Astrocyte of the spinal cord (primary cell): ENCODE data around the gene IGFALS.

Experiments used
- DNase-seq: peaks from one replicate; pipeline ENCODE4 v3.0.0; 2011; ENCODE audit warnings: low read depth, low spot score
- H3K4me3 ChIP-seq: 2 replicates; pipeline ENCODE4 v1.5.1; 2011; ENCODE audit warnings: low read depth, mild to moderate bottlenecking, low read length, moderate library complexity
- CTCF ChIP-seq: IDR thresholded peaks from 2 replicates; pipeline ENCODE4 v1.5.1; 2012; ENCODE audit warnings: low read depth, mild to moderate bottlenecking, low read length, inconsistent platforms
- in situ Hi-C: cut with HindIII; loops from 2 replicates; pipeline ENCODE4 v1.10.0; 2017; ENCODE audit warnings: low sequenced_read_pairs

Gene IGFALS

GRCh38 chr16:1773703-1774447 lies 19.6 kb downstream of the IGFALS start:
- peak overlapping the region; percentile 72 for H3K4me3 ChIP-seq
- DNase-seq, result peak; percentile 41
- in situ Hi-C loops, result no loop called here
- TF ChIP-seq CTCF, result no peak

- in situ Hi-C loops, result no loop called here
- DNase-seq, result peak; percentile 84
- TF ChIP-seq CTCF, result peak; percentile 70
- peak within 1 kb of the TSS; percentile 72 for H3K4me3 ChIP-seq
These were observed 20.4 kb downstream of the IGFALS start, which contains the start of gene MRPS34 for GRCh38 chr16:1772908-1773702. Gene MRPS34 (minus strand): TSS chr16:1773134. CDS start chr16:1773119, 15 bp downstream.

- in situ Hi-C loops, result no loop called here
- H3K4me3 ChIP-seq, result peak within 1 kb of the TSS; percentile 72
- DNase-seq, result no peak
- TF ChIP-seq CTCF, result no peak
These were observed 21.1 kb downstream of the IGFALS start, which contains the start of gene EME2 for GRCh38 chr16:1772362-1772907. Gene EME2 (plus strand): TSS chr16:1772810. CDS start chr16:1773228, 418 bp downstream.

- no peak for TF ChIP-seq CTCF
- DNase-seq, result no peak
- in situ Hi-C loops, result no loop called here
- peak overlapping the region; percentile 72 for H3K4me3 ChIP-seq
These were observed 21.6 kb downstream of the IGFALS start for GRCh38 chr16:1771864-1772361.

GRCh38 chr16:1771188-1771863 lies 22.2 kb downstream of the IGFALS start, which contains the start of gene NME3:
Gene NME3 (minus strand): TSS chr16:1771543. CDS start chr16:1771534, 9 bp downstream.
- H3K4me3 ChIP-seq, result peak within 1 kb of the TSS; percentile 72
- in situ Hi-C loops, result no loop called here
- TF ChIP-seq CTCF, result no peak
- DNase-seq, result peak; percentile 69
